ENCODE measurements around the gene NMT1. TPM values are rescaled to one million over a fixed set of nuclear protein-coding genes. Genes with fewer than 3 reads are reported as not detected.

Gene NMT1
- total and polyA plus RNA-seq, 2 of the 13 experiments (the other 11 are each of a cell fraction or from before 2014, with no cell fraction given), result 75.7 to 142 TPM

DNA sequence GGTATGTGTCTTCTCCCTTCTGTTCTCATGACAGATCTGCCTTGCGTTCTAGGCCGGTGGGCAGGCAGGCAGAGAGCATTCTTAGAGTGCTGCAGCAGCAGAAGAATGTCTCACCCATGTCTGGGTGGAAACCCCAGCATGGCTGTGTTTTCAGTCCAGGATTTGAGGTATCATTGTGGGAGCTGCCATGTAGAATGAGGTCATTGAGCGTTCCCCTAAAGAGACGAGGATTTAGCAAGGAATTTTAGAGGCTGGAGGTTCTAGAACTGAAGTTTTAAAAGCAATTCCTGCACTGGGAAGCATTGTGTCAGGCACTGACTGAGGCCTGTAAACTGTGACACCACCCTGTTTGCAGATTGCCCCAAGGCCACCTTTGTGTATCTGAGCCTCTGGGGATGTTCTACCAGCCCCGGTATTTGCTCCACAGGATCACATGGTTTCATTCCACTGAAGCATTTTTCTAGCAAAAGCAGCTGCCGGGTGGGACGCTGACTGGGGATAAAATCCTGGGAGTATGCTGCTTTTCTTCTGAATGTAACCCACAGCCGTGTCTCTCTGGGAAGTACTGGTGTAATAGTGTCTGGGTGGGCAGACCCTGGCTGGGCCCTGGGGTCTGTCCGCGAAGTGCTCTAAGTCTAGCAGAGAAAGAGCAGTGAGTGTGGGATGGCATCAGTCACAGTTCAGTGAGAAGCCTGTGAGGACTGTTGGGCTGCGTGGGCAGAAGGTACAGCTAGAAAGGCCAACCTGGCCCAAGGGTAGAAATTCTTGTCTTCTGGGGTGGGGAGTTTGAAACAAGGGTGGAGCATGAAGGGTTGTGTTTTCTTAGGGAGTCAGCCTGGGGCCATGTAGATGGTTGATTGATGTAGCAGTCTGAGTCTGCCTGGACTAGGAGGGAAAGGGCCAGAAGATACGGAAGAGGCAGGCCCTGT, 41.0 kb downstream of the NMT1 start (continued):
- TF ChIP-seq SMAD3 (CRISPR knock-in tag; IDR thresholded peaks at IDR 0.05), result peak; percentile 26; the same call in 1 of the 2 replicates
- no peak for TF ChIP-seq ZNF619 (CRISPR knock-in tag; IDR thresholded peaks at IDR 0.05)
- no peak for TF ChIP-seq MED13 (CRISPR knock-in tag; IDR thresholded peaks at IDR 0.05)
- TF ChIP-seq MYNN (CRISPR knock-in tag; IDR thresholded peaks at IDR 0.05; ENCODE audit: low read depth), result no peak
- no peak for TF ChIP-seq ZBTB8A (CRISPR knock-in tag; IDR thresholded peaks at IDR 0.05; ENCODE audit: borderline replicate concordance, low read depth)
- TF ChIP-seq ZKSCAN1 (IDR thresholded peaks at IDR 0.05; ENCODE audit: low read length), result no peak
- TF ChIP-seq KLF11 (CRISPR knock-in tag; IDR thresholded peaks at IDR 0.05), result 0 out of 2 replicates have a peak, but pooled peaks have one; percentile 29
- peak; percentile 59; the same call in 1 of the 2 replicates for TF ChIP-seq MAFF (IDR thresholded peaks at IDR 0.05; ENCODE audit: low read depth, low read length)
- no peak for TF ChIP-seq HMG20B (CRISPR knock-in tag; conservative IDR thresholded peaks at IDR 0.05)
- no peak for TF ChIP-seq ELF4 (CRISPR knock-in tag; IDR thresholded peaks at IDR 0.05; ENCODE audit: borderline replicate concordance)
- no peak for TF ChIP-seq CBX1 (IDR thresholded peaks at IDR 0.05; ENCODE audit: low read depth)
- no peak for TF ChIP-seq ZNF547 (CRISPR knock-in tag; IDR thresholded peaks at IDR 0.05)
- peak; percentile 36; the same call in 1 of the 2 replicates for TF ChIP-seq FOXK1 (CRISPR knock-in tag; IDR thresholded peaks at IDR 0.05; ENCODE audit: borderline replicate concordance, low read depth)
- TF ChIP-seq TARDBP (CRISPR knock-in tag; IDR thresholded peaks at IDR 0.05), result no peak
- TF ChIP-seq GATAD2A (CRISPR knock-in tag; IDR thresholded peaks at IDR 0.05), result peak; percentile 70
- no peak for TF ChIP-seq NFE2L2 (IDR thresholded peaks at IDR 0.05; ENCODE audit: low read length)
- no peak for TF ChIP-seq TRIM22 (IDR thresholded peaks at IDR 0.05)
- no peak for TF ChIP-seq ZNF333 (CRISPR knock-in tag; IDR thresholded peaks at IDR 0.05; ENCODE audit: borderline replicate concordance)
- TF ChIP-seq MBNL3 (CRISPR knock-in tag; conservative IDR thresholded peaks at IDR 0.05), result no peak
- peak; percentile 67; the same call in 1 of the 2 replicates for TF ChIP-seq ZGPAT (CRISPR knock-in tag; IDR thresholded peaks at IDR 0.05)
- TF ChIP-seq, protein P1, sequence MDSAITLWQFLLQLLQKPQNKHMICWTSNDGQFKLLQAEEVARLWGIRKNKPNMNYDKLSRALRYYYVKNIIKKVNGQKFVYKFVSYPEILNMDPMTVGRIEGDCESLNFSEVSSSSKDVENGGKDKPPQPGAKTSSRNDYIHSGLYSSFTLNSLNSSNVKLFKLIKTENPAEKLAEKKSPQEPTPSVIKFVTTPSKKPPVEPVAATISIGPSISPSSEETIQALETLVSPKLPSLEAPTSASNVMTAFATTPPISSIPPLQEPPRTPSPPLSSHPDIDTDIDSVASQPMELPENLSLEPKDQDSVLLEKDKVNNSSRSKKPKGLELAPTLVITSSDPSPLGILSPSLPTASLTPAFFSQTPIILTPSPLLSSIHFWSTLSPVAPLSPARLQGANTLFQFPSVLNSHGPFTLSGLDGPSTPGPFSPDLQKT (CRISPR knock-in tag; IDR thresholded peaks at IDR 0.05; ENCODE audit: borderline replicate concordance), result no peak
- TF ChIP-seq GLMP (CRISPR knock-in tag; IDR thresholded peaks at IDR 0.05; ENCODE audit: borderline replicate concordance), result no peak

All from HepG2 (cell line).